GM18520 (cell line): Measurements from ENCODE around the gene TNF.

Source experiments
- ATAC-seq: cut with Tn5 transposase; IDR thresholded peaks from one replicate; pipeline ENCODE4 v1.9.1; 2021; ENCODE audit not compliant: unreplicated experiment

TNF gene

GRCh38 chr6:31622684-31623091 is 47.3 kb downstream of the TNF start:
- ATAC-seq, result no peak

- no peak for ATAC-seq
Measured at GRCh38 chr6:31624070-31624469, 48.7 kb downstream of the TNF start.

- ATAC-seq, result no peak
Measured at GRCh38 chr6:31626952-31627351, 51.6 kb downstream of the TNF start.

GRCh38 chr6:31627690-31628287 is 52.4 kb downstream of the TNF start:
- no peak for ATAC-seq
